Cardiac muscle cell (in vitro differentiated cells and primary cell): ENCODE measurements around the gene IFT81. TPM values are rescaled to one million over a fixed set of nuclear protein-coding genes. Genes with fewer than 3 reads are reported as not detected.
A peak's percentile ranks its signal among the peaks of the same experiment; 100 is the strongest.

Experiments used
- DNase-seq, 2 donors: peaks; one replicate each; pipeline versions ENCODE4 v3.0.0 to v3.0.0-alpha.2; 2010 to 2017; ENCODE audit warnings: low read depth in 1 of 2, low spot score in 1 of 2
- H3K27ac ChIP-seq: fragments of 200-600 bp; sonication (generic); 2 replicates; pipeline ENCODE4 v1.5.1; 2016
- H3K27me3 ChIP-seq: fragments of 200-600 bp; sonication (generic); 2 replicates; pipeline ENCODE4 v1.6.0; 2016; ENCODE audit warnings: control low read depth
- H3K36me3 ChIP-seq: fragments of 200-600 bp; sonication (generic); 2 replicates; pipeline ENCODE4 v1.5.1; 2016; ENCODE audit warnings: control low read depth
- H3K4me1 ChIP-seq: fragments of 200-600 bp; sonication (generic); 2 replicates; pipeline ENCODE4 v1.8.1; 2017; ENCODE audit warnings: low read depth, mild to moderate bottlenecking, mixed run types
- H3K4me3 ChIP-seq: fragments of 200-600 bp; sonication (generic); 2 replicates; pipeline ENCODE4 v1.5.1; 2016; ENCODE audit warnings: mild to moderate bottlenecking
- H3K9me3 ChIP-seq: fragments of 200-600 bp; sonication (generic); 2 replicates; pipeline ENCODE4 v1.5.1; 2017; ENCODE audit warnings: low read depth, mild to moderate bottlenecking, control low read depth
- CTCF ChIP-seq: IDR thresholded peaks from 2 replicates; pipeline ENCODE4 v1.5.1; 2012; ENCODE audit warnings: low read depth, mild to moderate bottlenecking, low read length
- polyA plus RNA-seq: library from polyadenylated mRNA; unstranded; fragments of >200 nt; fragmentation: Nextera tagmentation; extraction: Ambion mirVana; gene quantifications from 2 replicates; pipeline ENCODE4 v1.2.1, GENCODE V29; 2016
- total RNA-seq: library from RNA; depleted of rRNA; stranded (reverse); fragments of >200 nt; gene quantifications from 2 replicates; pipeline ENCODE4 v1.2.3, GENCODE V29; 2016

Gene IFT81
- total and polyA plus RNA-seq, 2 experiments from 2014 or later: 30.0 to 42.6 TPM

- H3K9me3 ChIP-seq: no peaks in the 10 kb centered on the region
- peaks cover 65% of the 10 kb centered on the region for H3K36me3 ChIP-seq
- no peak for TF ChIP-seq CTCF
- no peaks in the 10 kb centered on the region for H3K4me1 ChIP-seq
- H3K4me3 ChIP-seq: no peak overlapping the region
- peak; percentile 8 to 38 for DNase-seq
- no peaks in the 10 kb centered on the region for H3K27me3 ChIP-seq
- peak overlapping the region; percentile 67 for H3K27ac ChIP-seq
Measured at GRCh38 chr12:110134691-110135411, 10.7 kb downstream of the IFT81 start.

- no peak for TF ChIP-seq CTCF
- Histone ChIP-seq H3K4me1 (no peaks in the 10 kb centered on the region), H3K27ac (peak overlapping the region; percentile 67), H3K36me3 (peaks cover 63% of the 10 kb centered on the region), H3K27me3 (no peaks in the 10 kb centered on the region), H3K9me3 (no peaks in the 10 kb centered on the region), H3K4me3 (no peak overlapping the region)
- DNase-seq: no peak
Measured at GRCh38 chr12:110135806-110136205, 11.6 kb downstream of the IFT81 start.

DNA sequence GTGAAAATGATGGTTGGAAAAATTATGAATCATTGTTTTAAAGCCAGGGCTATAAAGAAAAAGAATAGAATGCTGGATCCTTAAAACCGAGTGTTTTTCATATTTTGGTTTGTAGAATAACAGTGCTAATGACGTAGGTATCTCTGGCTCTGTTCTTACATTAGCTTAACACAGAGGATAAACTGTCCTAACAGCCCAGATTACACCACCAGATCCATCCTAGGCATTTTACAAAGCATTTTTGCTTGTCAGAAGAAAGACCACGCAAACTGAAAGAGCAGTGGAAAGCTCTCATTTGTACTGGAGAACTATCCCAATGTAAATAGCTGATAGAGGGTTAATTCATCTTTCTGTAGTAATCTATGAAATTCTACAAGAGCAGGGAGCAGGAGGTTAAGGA, 13.6 kb downstream of the IFT81 start:
- peaks cover 76% of the 10 kb centered on the region for H3K36me3 ChIP-seq
- H3K27me3 ChIP-seq: no peaks in the 10 kb centered on the region
- H3K9me3 ChIP-seq: no peaks in the 10 kb centered on the region
- DNase-seq: no peak
- no peak for TF ChIP-seq CTCF
- no peak overlapping the region for H3K4me3 ChIP-seq
- H3K4me1 ChIP-seq: no peaks in the 10 kb centered on the region
- H3K27ac ChIP-seq: no peak overlapping the region

GRCh38 chr12:110141389-110141788, 17.2 kb downstream of the IFT81 start:
- Histone ChIP-seq H3K9me3 (no peaks in the 10 kb centered on the region), H3K4me3 (no peak overlapping the region), H3K27me3 (no peaks in the 10 kb centered on the region), H3K27ac (no peak overlapping the region), H3K4me1 (no peaks in the 10 kb centered on the region), H3K36me3 (peaks cover 75% of the 10 kb centered on the region)
- no peak for TF ChIP-seq CTCF
- peak in 1 of 2 donors; percentile 92 for DNase-seq

DNA sequence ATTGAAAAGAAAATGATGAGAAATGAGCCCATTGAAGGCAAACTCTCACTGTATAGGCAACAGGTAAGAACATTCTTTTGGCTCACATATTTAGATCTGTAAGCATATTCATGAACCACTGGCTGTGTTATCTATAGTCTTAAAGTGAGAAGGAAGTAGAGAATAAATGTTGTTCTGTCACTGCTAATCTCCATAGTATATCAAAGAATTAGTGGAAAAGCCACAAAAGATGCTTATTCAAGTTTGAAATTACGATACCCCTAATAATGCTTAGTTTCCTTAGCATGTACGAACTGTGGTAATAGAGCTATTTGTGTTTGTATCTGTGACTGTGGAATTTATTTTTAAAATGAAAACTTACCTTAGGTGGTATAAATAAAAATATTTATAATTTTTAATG, 22.8 kb downstream of the IFT81 start:
- peaks cover 71% of the 10 kb centered on the region for H3K36me3 ChIP-seq

More for the DNA sequence above, 22.8 kb downstream of the IFT81 start:
- no peaks in the 10 kb centered on the region for H3K4me1 ChIP-seq
- DNase-seq: no peak
- no peak overlapping the region for H3K4me3 ChIP-seq
- TF ChIP-seq CTCF: no peak
- H3K9me3 ChIP-seq: no peaks in the 10 kb centered on the region
- no peaks in the 10 kb centered on the region for H3K27me3 ChIP-seq
- H3K27ac ChIP-seq: no peak overlapping the region
